Renal cortex interstitium (tissue), 11 donors: ENCODE measurements around the gene NANOG. TPM values are rescaled to one million over a fixed set of nuclear protein-coding genes. Genes with fewer than 3 reads are reported as not detected.
"Not testable (repeated sequence)": the region's sequence is repeated elsewhere in the genome, so short reads cannot be mapped to it uniquely, and the experiment has no call there.

Experiments
- DNase-seq, 11 donors: peaks; one replicate each; pipeline ENCODE4 v3.0.0-alpha.2; 2013; ENCODE audit warnings: low read depth in 9 of 11, low spot score in 4 of 11; ENCODE audit errors: extremely low read depth in 1 of 11
- polyA plus RNA-seq, 3 donors: library from polyadenylated mRNA; unstranded; fragments of 120-200 nt; gene quantifications; one replicate each; pipeline ENCODE4 v1.2.1, GENCODE V29; 2013; ENCODE audit not compliant: insufficient read length in 3 of 3

Gene NANOG
- polyA plus RNA-seq, 3 donors: 0.16 to 0.53 (median 0.17) TPM

GRCh38 chr12:7847226-7848097, 58.3 kb downstream of the NANOG start:
- peak in 1 of 11 donors; percentile 31 for DNase-seq

GRCh38 chr12:7848098-7848422, 58.9 kb downstream of the NANOG start:
- not testable (repeated sequence) for DNase-seq

Other genes with a start within 250 kb of the NANOG start
- gene APOBEC1, start 123.5 kb upstream of the NANOG start, polyA plus RNA-seq: not detected
- under 1 TPM; 0.20 to 0.83 (median 0.59) TPM for gene GDF3, start 93.6 kb upstream of the NANOG start, polyA plus RNA-seq
- not detected for gene DPPA3, start 78.0 kb upstream of the NANOG start, polyA plus RNA-seq
- under 1 TPM in 2 of 3 donors, not detected in 1; 0.15 to 0.16 TPM for gene CLEC4C, start 42.0 kb upstream of the NANOG start, polyA plus RNA-seq
- not detected for gene NANOGNB, start 24.2 kb upstream of the NANOG start, polyA plus RNA-seq
- gene SLC2A14, start 83.5 kb downstream of the NANOG start, polyA plus RNA-seq: under 1 TPM; 0.29 to 0.73 (median 0.46) TPM
- 10 to 100 TPM; 16.3 to 31.4 (median 25.3) TPM for gene SLC2A3, start 146.8 kb downstream of the NANOG start, polyA plus RNA-seq
- gene FOXJ2, start 243.3 kb downstream of the NANOG start, polyA plus RNA-seq: 10 to 100 TPM; 22.0 to 24.8 (median 24.5) TPM